Large intestine (tissue), 3 donors: ENCODE measurements around the gene TBCD. TPM values are rescaled to one million over a fixed set of nuclear protein-coding genes. Genes with fewer than 3 reads are reported as not detected.

Experiments used
- DNase-seq, 2 donors: peaks; one replicate each; pipeline versions ENCODE4 v3.0.0 to v3.0.0-alpha.2; 2013
- H3K27ac ChIP-seq: one replicate; pipeline ENCODE4 v1.5.1; 2013; ENCODE audit warnings: low read length
- H3K27me3 ChIP-seq: 2 replicates; pipeline ENCODE4 v1.6.1; 2013; ENCODE audit warnings: low read length; ENCODE audit not compliant: control insufficient read depth, insufficient read depth
- H3K36me3 ChIP-seq: 2 replicates; pipeline ENCODE4 v1.6.1; 2013; ENCODE audit warnings: low read length; ENCODE audit not compliant: control insufficient read depth, insufficient read depth
- H3K4me1 ChIP-seq: one replicate; pipeline ENCODE4 v1.6.1; 2013; ENCODE audit warnings: low read length; ENCODE audit not compliant: control insufficient read depth, insufficient read depth
- H3K4me3 ChIP-seq: one replicate; pipeline ENCODE4 v1.5.1; 2013; ENCODE audit warnings: low read length
- H3K9me3 ChIP-seq: one replicate; pipeline ENCODE4 v1.6.1; 2013; ENCODE audit warnings: mild to moderate bottlenecking, low read depth, low read length, moderate library complexity; ENCODE audit not compliant: control insufficient read depth
- WGBS: methylation state at CpG from one replicate; pipeline ENCODE4 v1.1.5; 2013; ENCODE audit warnings: low lambda C conversion rate; ENCODE audit not compliant: insufficient coverage; 5-methylcytosine and 5-hydroxymethylcytosine counted together
- polyA plus RNA-seq: library from polyadenylated mRNA; unstranded; fragments of 120-200 nt; gene quantifications from one replicate; pipeline ENCODE4 v1.2.1, GENCODE V29; 2013

The TBCD gene
- polyA plus RNA-seq, 1 donor: 81.9 TPM

- WGBS: no CpG with 5 or more reads among the region's 18 CpGs
- Histone ChIP-seq H3K27me3 (no peaks in the 10 kb centered on the region), H3K9me3 (no peaks in the 10 kb centered on the region), H3K36me3 (peaks cover 73% of the 10 kb centered on the region), H3K4me3 (no peak overlapping the region), H3K4me1 (no peaks in the 10 kb centered on the region), H3K27ac (no peak overlapping the region)
- no peak for DNase-seq
Observed at GRCh38 chr17:82926716-82927115, 174.9 kb downstream of the TBCD start.

DNA sequence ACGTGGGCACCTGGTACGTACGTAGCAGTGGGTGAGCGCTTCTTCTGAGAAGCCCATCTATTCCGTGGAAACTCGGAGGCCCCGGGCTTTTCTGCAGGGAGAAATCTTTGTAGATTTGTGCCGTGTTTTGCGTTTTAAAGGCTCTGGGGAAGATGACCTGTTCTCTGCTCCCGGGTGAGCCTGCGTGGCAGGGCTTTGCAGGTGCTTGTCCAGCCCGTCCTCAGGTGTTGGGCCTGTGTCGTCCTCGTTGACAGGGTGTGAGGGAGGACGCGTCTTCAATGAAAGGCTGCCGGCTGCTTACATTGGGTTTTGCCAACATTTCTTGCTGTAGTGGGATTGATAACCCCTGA, 175.4 kb downstream of the TBCD start:
- Histone ChIP-seq H3K9me3 (no peaks in the 10 kb centered on the region), H3K27ac (no peak overlapping the region), H3K4me1 (no peaks in the 10 kb centered on the region), H3K4me3 (no peak overlapping the region), H3K27me3 (no peaks in the 10 kb centered on the region), H3K36me3 (peaks cover 75% of the 10 kb centered on the region)
- DNase-seq: no peak
- no CpG with 5 or more reads among the region's 17 CpGs for WGBS

DNA sequence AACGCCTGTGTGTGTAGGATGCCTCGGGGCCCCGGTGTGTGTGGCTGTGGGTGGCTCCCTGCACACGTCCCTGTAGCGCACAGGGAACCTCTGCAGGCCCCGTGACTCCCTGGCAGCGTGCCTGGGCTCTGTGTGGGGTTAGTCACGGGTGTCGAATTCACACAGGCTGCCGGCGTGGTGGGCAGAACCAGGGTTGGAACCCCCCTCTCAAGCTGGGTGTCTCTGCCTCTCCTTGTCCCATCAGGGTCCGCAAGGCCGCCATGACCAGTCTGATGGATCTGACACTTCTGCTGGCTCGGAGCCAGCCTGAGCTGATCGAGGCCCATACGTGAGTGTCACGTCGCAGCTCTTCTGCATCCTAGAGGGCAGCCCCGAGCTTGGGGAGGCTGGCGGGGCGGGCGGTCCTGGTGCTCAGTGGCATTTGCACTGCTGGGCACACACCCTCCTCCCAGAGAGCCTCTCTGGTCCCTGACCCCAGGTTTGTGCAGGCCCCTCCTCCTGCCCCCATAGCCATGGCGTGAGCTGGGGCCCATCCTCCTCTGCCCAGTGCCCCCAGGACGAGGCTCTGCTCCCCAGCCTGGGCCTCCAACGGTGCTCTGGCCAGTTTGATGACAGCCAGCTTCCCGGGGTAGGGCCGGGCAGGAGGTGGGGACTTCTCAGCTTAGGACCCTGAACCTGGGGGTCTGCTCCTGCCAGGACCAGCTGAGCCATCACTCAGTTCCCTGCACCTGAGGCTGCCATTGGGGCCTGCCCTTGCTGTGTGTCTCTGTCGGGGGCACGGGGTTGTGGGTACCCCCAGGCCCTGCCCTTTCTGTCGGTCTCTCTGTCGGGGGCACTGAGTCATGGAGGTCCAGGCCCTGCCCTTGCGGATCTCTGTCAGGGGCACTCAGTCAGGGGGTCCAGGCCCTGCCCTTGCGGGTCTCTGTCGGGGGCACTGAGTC, 176.1 kb downstream of the TBCD start:
- H3K4me1 ChIP-seq: no peaks in the 10 kb centered on the region
- WGBS: no CpG with 5 or more reads among the region's 34 CpGs
- no peaks in the 10 kb centered on the region for H3K9me3 ChIP-seq
- H3K36me3 ChIP-seq: peaks cover 78% of the 10 kb centered on the region
- no peak for DNase-seq
- H3K27ac ChIP-seq: no peak overlapping the region
- no peaks in the 10 kb centered on the region for H3K27me3 ChIP-seq
- H3K4me3 ChIP-seq: no peak overlapping the region

- no CpG with 5 or more reads among the region's 35 CpGs for WGBS
- no peak for DNase-seq
- Histone ChIP-seq H3K9me3 (no peaks in the 10 kb centered on the region), H3K4me3 (no peak overlapping the region), H3K4me1 (no peaks in the 10 kb centered on the region), H3K27me3 (no peaks in the 10 kb centered on the region), H3K27ac (no peak overlapping the region), H3K36me3 (peaks cover 82% of the 10 kb centered on the region)
Observed at GRCh38 chr17:82929011-82929622, 177.3 kb downstream of the TBCD start.

GRCh38 chr17:82929676-82930042, 177.8 kb downstream of the TBCD start:
- Histone ChIP-seq H3K4me3 (no peak overlapping the region), H3K9me3 (no peaks in the 10 kb centered on the region), H3K4me1 (no peaks in the 10 kb centered on the region), H3K36me3 (peaks cover 84% of the 10 kb centered on the region), H3K27ac (no peak overlapping the region), H3K27me3 (no peaks in the 10 kb centered on the region)
- no peak for DNase-seq
- WGBS: no CpG with 5 or more reads among the region's 9 CpGs

- Histone ChIP-seq H3K27me3 (no peaks in the 10 kb centered on the region), H3K36me3 (peaks cover 79% of the 10 kb centered on the region), H3K4me1 (no peaks in the 10 kb centered on the region), H3K9me3 (no peaks in the 10 kb centered on the region), H3K27ac (no peak overlapping the region), H3K4me3 (no peak overlapping the region)
- DNase-seq: no peak
- no CpG with 5 or more reads among the region's 56 CpGs for WGBS
Observed at GRCh38 chr17:82930043-82930923, 178.4 kb downstream of the TBCD start.

GRCh38 chr17:82930924-82931698, 179.2 kb downstream of the TBCD start:
- Histone ChIP-seq H3K36me3 (peaks cover 76% of the 10 kb centered on the region), H3K27ac (no peak overlapping the region)

GRCh38 chr17:82931699-82932517, 180.0 kb downstream of the TBCD start:
- Histone ChIP-seq H3K9me3 (no peaks in the 10 kb centered on the region), H3K27ac (no peak overlapping the region), H3K27me3 (no peaks in the 10 kb centered on the region), H3K4me3 (no peak overlapping the region), H3K4me1 (no peaks in the 10 kb centered on the region), H3K36me3 (peaks cover 74% of the 10 kb centered on the region)
- 92% methylated on average over 6 of the region's 29 CpGs for WGBS
- DNase-seq: peak in 1 of 2 donors; percentile 12

More at GRCh38 chr17:82930924-82931698, 179.2 kb downstream of the TBCD start:
- Histone ChIP-seq H3K27me3 (no peaks in the 10 kb centered on the region), H3K4me1 (no peaks in the 10 kb centered on the region), H3K9me3 (no peaks in the 10 kb centered on the region), H3K4me3 (no peak overlapping the region)
- no peak for DNase-seq
- no CpG with 5 or more reads among the region's 39 CpGs for WGBS

- Histone ChIP-seq H3K27ac (no peak overlapping the region), H3K9me3 (no peaks in the 10 kb centered on the region), H3K4me3 (no peak overlapping the region), H3K4me1 (no peaks in the 10 kb centered on the region), H3K36me3 (peaks cover 74% of the 10 kb centered on the region), H3K27me3 (no peaks in the 10 kb centered on the region)
- DNase-seq: no peak
- 50% methylated on average over 2 of the region's 28 CpGs for WGBS
Observed at GRCh38 chr17:82932518-82933310, 180.8 kb downstream of the TBCD start.
